Prostate gland (tissue), 2 donors: ENCODE measurements around the gene BEND6. TPM values are rescaled to one million over a fixed set of nuclear protein-coding genes. Genes with fewer than 3 reads are reported as not detected.

Experiments
- DNase-seq: peaks from one replicate; pipeline ENCODE4 v3.0.0-alpha.2; 2019; ENCODE audit warnings: low spot score
- H3K27ac ChIP-seq, 2 donors: fragments of 200-600 bp; sonication (generic); 2 replicates each; pipeline ENCODE4 v1.5.1; 2017 to 2019
- H3K27me3 ChIP-seq: fragments of 200-600 bp; sonication (generic); replicated peaks from 2 replicates; pipeline ENCODE4 v1.5.1; 2019; ENCODE audit not compliant: insufficient read depth
- H3K36me3 ChIP-seq, 2 donors: fragments of 200-600 bp; sonication (generic); 1 replicate in 1 of 2; 2 replicates in 1 of 2; pipeline versions ENCODE4 v1.5.1 to v1.8.1; 2017 to 2019
- H3K4me1 ChIP-seq: fragments of 200-600 bp; sonication (generic); replicated peaks from 2 replicates; pipeline ENCODE4 v1.5.1; 2019
- H3K4me3 ChIP-seq, 2 donors: fragments of 200-600 bp; sonication (generic); 2 replicates each; pipeline ENCODE4 v1.5.1; 2017 to 2019
- H3K9me3 ChIP-seq: fragments of 200-600 bp; sonication (generic); 2 replicates; pipeline ENCODE4 v1.5.1; 2017
- CTCF ChIP-seq, 4 experiments: fragments of 200-600 bp in 2 of 4; fragments of 450-650 bp in 2 of 4; sonication (generic) in 2 of 4; IDR thresholded peaks; 1 replicate in 3 of 4; 2 replicates in 1 of 4; pipeline ENCODE4 v1.5.1; 2016 to 2019; ENCODE audit warnings: antibody characterized with exemption in 4 of 4, mild to moderate bottlenecking in 2 of 4, moderate library complexity in 2 of 4
- POLR2A ChIP-seq: fragments of 450-650 bp; IDR thresholded peaks from one replicate; pipeline ENCODE4 v1.6.1; 2016; ENCODE audit warnings: antibody characterized with exemption, mild to moderate bottlenecking
- POLR2AphosphoS5 ChIP-seq: sonication (generic); formaldehyde crosslinking; IDR thresholded peaks from one replicate; pipeline ENCODE4 v1.6.1; 2017; ENCODE audit warnings: antibody characterized with exemption
- WGBS: methylation state at CpG from one replicate; pipeline ENCODE4 v1.1.5; 2018; 5-methylcytosine and 5-hydroxymethylcytosine counted together
- intact Hi-C: fragments of 100-400 bp; cut with DNase I; formaldehyde crosslinking; loops from one replicate; pipeline ENCODE4 v1.14.2; 2022
- total RNA-seq, 2 donors: library from RNA; depleted of rRNA; stranded (reverse); fragments of >200 nt; gene quantifications; one replicate each; pipeline ENCODE4 v1.1.0, GENCODE V29; 2016

Gene BEND6
- total RNA-seq, 2 donors from 2014 or later: 0.32 to 3.2 TPM

- H3K36me3 ChIP-seq: no peaks in the 10 kb centered on the region
- no peak for DNase-seq
- H3K4me1 ChIP-seq: no peaks in the 10 kb centered on the region
- H3K27me3 ChIP-seq: no peaks in the 10 kb centered on the region
- TF ChIP-seq CTCF (IDR thresholded peaks at IDR 0.05) (no peak), POLR2A (no peak), POLR2AphosphoS5 (no peak)
- no peak overlapping the region for H3K27ac ChIP-seq
- no peaks in the 10 kb centered on the region for H3K9me3 ChIP-seq
- intact Hi-C loops: no loop called here
- whole genome bisulfite sequencing: 50% methylated on average over 1 of the region's 1 CpG
- H3K4me3 ChIP-seq: no peak overlapping the region
Measured at GRCh38 chr6:56911847-56912246, 43.1 kb upstream of the BEND6 start.

GRCh38 chr6:56913285-56914074 lies 41.4 kb upstream of the BEND6 start:
- WGBS: 55% methylated on average over 3 of the region's 3 CpGs
- H3K27me3 ChIP-seq: no peaks in the 10 kb centered on the region
- no peaks in the 10 kb centered on the region for H3K9me3 ChIP-seq
- H3K4me1 ChIP-seq: no peaks in the 10 kb centered on the region
- H3K4me3 ChIP-seq: no peak overlapping the region
- intact Hi-C loops: no loop called here
- no peak for DNase-seq
- no peaks in the 10 kb centered on the region for H3K36me3 ChIP-seq
- no peak for TF ChIP-seq CTCF (IDR thresholded peaks at IDR 0.05)
- no peak for TF ChIP-seq POLR2A
- TF ChIP-seq POLR2AphosphoS5: no peak
- no peak overlapping the region for H3K27ac ChIP-seq

GRCh38 chr6:56914798-56915658 lies 39.9 kb upstream of the BEND6 start:
- no peaks in the 10 kb centered on the region for H3K9me3 ChIP-seq
- WGBS: 59% methylated on average over 8 of the region's 8 CpGs
- H3K4me3 ChIP-seq: no peak overlapping the region
- no peaks in the 10 kb centered on the region for H3K27me3 ChIP-seq
- intact Hi-C loops: no loop called here
- TF ChIP-seq POLR2AphosphoS5 (no peak), POLR2A (no peak), CTCF (IDR thresholded peaks at IDR 0.05) (no peak)
- H3K36me3 ChIP-seq: no peaks in the 10 kb centered on the region
- H3K4me1 ChIP-seq: no peaks in the 10 kb centered on the region
- H3K27ac ChIP-seq: no peak overlapping the region
- no peak for DNase-seq

GRCh38 chr6:56915832-56916231 lies 39.1 kb upstream of the BEND6 start:
- TF ChIP-seq POLR2AphosphoS5 (no peak), CTCF (IDR thresholded peaks at IDR 0.05) (no peak), POLR2A (no peak)

More at GRCh38 chr6:56915832-56916231, 39.1 kb upstream of the BEND6 start:
- Histone ChIP-seq H3K27ac (no peak overlapping the region), H3K9me3 (no peaks in the 10 kb centered on the region), H3K4me3 (no peak overlapping the region), H3K36me3 (no peaks in the 10 kb centered on the region), H3K27me3 (no peaks in the 10 kb centered on the region), H3K4me1 (no peaks in the 10 kb centered on the region)
- WGBS: 73% methylated on average over 4 of the region's 4 CpGs
- intact Hi-C loops: no loop called here
- DNase-seq: no peak
